Ovary (tissue), 3 donors: ENCODE measurements around the gene ASB6.
"Not testable (repeated sequence)": the region's sequence is repeated elsewhere in the genome, so short reads cannot be mapped to it uniquely, and the experiment has no call there.

Experiments
- CTCF ChIP-seq, 3 donors: fragments of 450-650 bp in 2 of 3; fragments of 200-600 bp in 1 of 3; IDR thresholded peaks; one replicate each; pipeline versions ENCODE4 v1.5.1 to v1.8.0; 2016 to 2022; ENCODE audit warnings: antibody characterized with exemption in 3 of 3, mild to moderate bottlenecking in 1 of 3
- POLR2A ChIP-seq: fragments of 450-650 bp; IDR thresholded peaks from one replicate; pipeline ENCODE4 v1.6.1; 2017; ENCODE audit warnings: antibody characterized with exemption, mild to moderate bottlenecking, moderate library complexity
- donor health status: DM: no; HTN: no; CAD: no.

GRCh38 chr9:129592790-129593189 lies 49.2 kb downstream of the ASB6 start:
- not testable (repeated sequence) for TF ChIP-seq POLR2A; CTCF (IDR thresholded peaks at IDR 0.05)
